COLO829 (cell line): ENCODE data around the gene SLC16A12.

Experiments
- DNase-seq: peaks from one replicate; pipeline ENCODE4 v3.0.0; 2012; ENCODE audit warnings: low spot score

The SLC16A12 gene

GRCh38 chr10:89390476-89391225 is 144.7 kb downstream of the SLC16A12 start:
- DNase-seq: no peak

DNA sequence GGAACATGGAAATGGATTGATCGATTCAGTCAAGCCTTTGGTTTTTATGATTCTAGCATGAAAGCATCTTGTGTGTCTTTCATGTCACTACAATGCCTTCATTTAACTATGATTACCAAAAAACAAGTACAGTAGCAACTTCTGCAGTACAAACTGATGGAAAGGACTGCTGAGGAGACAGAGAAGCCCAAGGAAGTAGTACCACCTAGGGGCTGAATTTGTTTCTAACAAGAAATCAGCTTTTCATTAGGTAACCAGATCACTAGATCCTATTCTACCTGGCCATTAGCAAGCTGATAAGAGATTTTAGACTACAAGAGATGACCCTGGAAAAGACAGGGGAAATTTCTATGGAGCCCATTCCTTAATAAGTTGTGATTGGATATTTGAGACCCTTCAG is 146.1 kb downstream of the SLC16A12 start:
- no peak for DNase-seq

GRCh38 chr10:89388806-89389205 is 146.6 kb downstream of the SLC16A12 start:
- no peak for DNase-seq

- no peak for DNase-seq
These were observed 150.7 kb downstream of the SLC16A12 start for GRCh38 chr10:89384474-89385340.

GRCh38 chr10:89382757-89383156 is 152.6 kb downstream of the SLC16A12 start:
- no peak for DNase-seq
